ENCODE results near the gene LCLAT1.

DNA sequence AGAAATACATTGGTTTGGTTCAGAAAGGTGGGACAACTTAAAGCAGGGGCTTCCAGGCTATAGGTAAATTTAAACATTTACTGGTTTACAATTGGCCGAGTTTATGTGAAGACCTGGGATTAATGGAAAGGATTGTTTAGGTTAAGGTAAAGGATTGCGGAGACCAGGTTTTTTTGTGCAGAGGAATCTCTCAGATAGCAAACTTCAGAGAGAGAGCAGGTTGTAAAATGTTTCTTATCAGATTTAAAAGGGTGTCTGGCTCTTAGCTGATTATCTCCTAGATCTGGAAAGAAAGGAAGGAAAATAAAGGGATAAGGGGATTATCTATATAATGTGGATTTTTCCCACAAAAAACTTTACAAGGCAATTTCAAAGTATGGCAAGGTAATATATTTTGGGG, 101.3 kb downstream of the LCLAT1 start:
- TF ChIP-seq CTCF (IDR thresholded peaks at IDR 0.05; ENCODE audit: low read depth, low read length): no peak
- no peak for TF ChIP-seq EZH2phosphoT487 (IDR thresholded peaks at IDR 0.05; ENCODE audit: low read depth)

Measured in OCI-LY3 (cell line).